Mucosa of rectum (tissue), 2 donors: ENCODE measurements around the gene HP1BP3.

Experiments
- H3K27ac ChIP-seq, 2 donors: one replicate each; pipeline ENCODE4 v1.7.0; 2013; ENCODE audit warnings: inconsistent platforms in 2 of 2, low read depth in 2 of 2, low read length in 2 of 2
- H3K27me3 ChIP-seq, 2 donors: one replicate each; pipeline ENCODE4 v1.7.0; 2013; ENCODE audit warnings: low read length in 2 of 2; ENCODE audit not compliant: control insufficient read depth in 2 of 2, insufficient read depth in 2 of 2
- H3K36me3 ChIP-seq, 2 donors: one replicate each; pipeline ENCODE4 v1.7.0; 2013; ENCODE audit warnings: low read length in 2 of 2; ENCODE audit not compliant: control insufficient read depth in 2 of 2, insufficient read depth in 2 of 2
- H3K4me1 ChIP-seq, 2 donors: one replicate each; pipeline ENCODE4 v1.7.0; 2013; ENCODE audit warnings: low read length in 2 of 2, mild to moderate bottlenecking in 1 of 2; ENCODE audit not compliant: control insufficient read depth in 2 of 2, insufficient read depth in 2 of 2
- H3K4me3 ChIP-seq, 2 donors: one replicate each; pipeline ENCODE4 v1.7.0; 2013; ENCODE audit warnings: low read length in 2 of 2
- H3K9ac ChIP-seq, 2 donors: one replicate each; pipeline ENCODE4 v1.7.0; 2013; ENCODE audit warnings: low read length in 2 of 2, low read depth in 1 of 2, mild to moderate bottlenecking in 1 of 2
- H3K9me3 ChIP-seq, 2 donors: one replicate each; pipeline ENCODE4 v1.7.0; 2013; ENCODE audit warnings: low read length in 2 of 2; ENCODE audit not compliant: control insufficient read depth in 2 of 2
- donor health status: healthy.
- donor health status: Normal muscosa, but diverticular disease.

Gene HP1BP3

GRCh38 chr1:20728371-20729154 is 58.5 kb downstream of the HP1BP3 start:
- no peaks in the 10 kb centered on the region for H3K9me3 ChIP-seq
- no peak overlapping the region for H3K9ac ChIP-seq
- H3K27ac ChIP-seq: no peak overlapping the region
- H3K27me3 ChIP-seq: peaks cover 32 to 33% of the 10 kb centered on the region in 2 donors
- H3K36me3 ChIP-seq: no peaks in the 10 kb centered on the region
- no peak overlapping the region for H3K4me3 ChIP-seq
- H3K4me1 ChIP-seq: peaks cover 14 to 15% of the 10 kb centered on the region in 2 donors

GRCh38 chr1:20727746-20728316 is 59.3 kb downstream of the HP1BP3 start:
- Histone ChIP-seq H3K36me3 (no peaks in the 10 kb centered on the region), H3K4me1 (peaks cover 8% of the 10 kb centered on the region in 2 donors), H3K4me3 (no peak overlapping the region), H3K9ac (no peak overlapping the region), H3K27me3 (peaks cover 32 to 33% of the 10 kb centered on the region in 2 donors), H3K9me3 (no peaks in the 10 kb centered on the region), H3K27ac (no peak overlapping the region)

GRCh38 chr1:20726932-20727745 is 60.0 kb downstream of the HP1BP3 start:
- Histone ChIP-seq H3K36me3 (no peaks in the 10 kb centered on the region), H3K4me1 (peaks cover under 1 to 1% of the 10 kb centered on the region in 2 donors), H3K9me3 (no peaks in the 10 kb centered on the region), H3K4me3 (no peak overlapping the region), H3K9ac (no peak overlapping the region), H3K27ac (no peak overlapping the region), H3K27me3 (peaks cover 28 to 32% of the 10 kb centered on the region in 2 donors)

DNA sequence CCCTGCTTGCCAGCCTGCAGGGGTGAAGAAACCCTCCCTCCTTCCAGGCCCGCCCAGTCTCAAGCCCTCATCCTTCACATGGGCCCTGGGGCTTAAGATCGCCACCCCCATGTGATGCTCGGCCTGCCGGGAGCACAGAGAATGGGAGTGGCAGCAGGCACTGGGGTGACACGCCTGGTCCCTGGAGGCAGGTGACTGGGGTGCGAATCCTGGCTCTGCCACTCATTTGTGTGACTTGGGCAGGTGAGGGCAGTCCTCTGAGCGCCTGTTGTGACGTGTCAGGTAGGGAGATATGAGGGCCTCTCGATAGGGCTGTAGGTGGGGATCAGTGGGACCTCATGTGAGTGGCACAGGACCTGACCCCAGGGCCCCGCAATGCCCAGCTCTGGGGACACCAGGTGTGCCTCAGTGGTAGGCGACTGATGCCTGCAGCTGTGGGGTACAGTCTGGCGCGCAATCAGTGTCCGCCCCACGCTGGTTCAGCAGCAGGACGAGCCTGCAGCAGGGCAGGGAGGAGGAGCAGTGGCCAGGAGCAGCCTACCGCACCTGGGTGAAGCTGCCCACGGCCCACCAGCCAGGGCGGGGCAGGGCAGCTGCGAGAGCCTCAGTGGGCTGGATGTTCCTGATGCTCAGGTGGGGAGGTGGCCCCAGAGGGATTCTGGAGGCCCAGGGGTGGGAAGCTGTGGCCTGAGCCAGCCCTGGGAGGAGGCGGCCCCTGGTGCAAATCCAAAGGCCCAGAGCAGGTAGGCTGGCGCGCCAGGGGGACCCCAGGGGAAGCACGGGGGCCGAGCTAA is 60.8 kb downstream of the HP1BP3 start:
- Histone ChIP-seq H3K36me3 (no peaks in the 10 kb centered on the region), H3K9me3 (no peaks in the 10 kb centered on the region), H3K9ac (no peak overlapping the region), H3K4me3 (no peak overlapping the region), H3K4me1 (no peaks in the 10 kb centered on the region), H3K27ac (no peak overlapping the region), H3K27me3 (peaks cover 27 to 30% of the 10 kb centered on the region in 2 donors)

GRCh38 chr1:20725189-20726117 is 61.7 kb downstream of the HP1BP3 start:
- Histone ChIP-seq H3K4me1 (no peaks in the 10 kb centered on the region), H3K27ac (no peak overlapping the region), H3K9ac (no peak overlapping the region), H3K36me3 (no peaks in the 10 kb centered on the region), H3K9me3 (no peaks in the 10 kb centered on the region), H3K27me3 (peaks cover 19 to 22% of the 10 kb centered on the region in 2 donors), H3K4me3 (no peak overlapping the region)

DNA sequence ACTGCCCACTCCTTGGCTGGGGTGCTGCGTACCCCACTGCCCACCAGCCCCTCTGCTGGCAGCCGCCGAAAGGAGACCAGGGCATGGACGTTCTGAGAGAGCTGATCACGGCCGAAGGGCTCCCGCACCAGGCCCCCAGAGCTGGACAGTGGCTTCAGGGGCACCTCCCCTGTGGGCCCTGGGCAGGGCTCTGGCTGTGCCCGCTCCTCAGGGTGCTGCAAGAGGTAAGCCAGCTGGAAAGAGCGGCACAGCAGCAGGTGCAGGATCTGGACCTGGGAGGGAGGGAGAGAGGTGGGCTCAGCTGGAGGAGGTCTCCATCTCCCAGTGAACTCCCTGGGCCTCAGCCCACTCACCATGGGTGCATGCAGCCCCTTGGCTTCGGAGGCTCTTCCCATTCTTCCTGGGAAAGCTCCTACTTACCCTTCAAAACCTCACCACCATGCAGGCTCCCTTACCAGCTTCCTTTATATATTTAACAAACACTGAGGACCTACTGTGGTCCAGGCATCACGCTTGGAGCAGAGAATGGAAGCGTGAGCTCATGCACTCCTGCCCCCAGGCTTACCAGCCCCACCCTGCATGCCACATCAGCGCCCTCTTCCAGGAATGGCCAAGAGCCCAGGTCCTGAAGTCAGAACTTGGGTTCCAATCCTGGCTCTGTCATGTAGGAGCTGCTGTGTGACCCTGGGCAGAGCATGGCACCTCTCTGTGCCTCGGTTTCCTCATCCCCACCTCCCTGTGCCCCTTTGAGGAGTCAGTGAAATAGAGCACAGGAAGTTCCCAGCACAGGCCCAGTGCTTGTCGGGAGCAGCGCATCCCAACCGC is 62.5 kb downstream of the HP1BP3 start:
- no peak overlapping the region for H3K4me3 ChIP-seq
- H3K4me1 ChIP-seq: no peaks in the 10 kb centered on the region
- peaks cover 12 to 13% of the 10 kb centered on the region in 2 donors for H3K27me3 ChIP-seq

DNA sequence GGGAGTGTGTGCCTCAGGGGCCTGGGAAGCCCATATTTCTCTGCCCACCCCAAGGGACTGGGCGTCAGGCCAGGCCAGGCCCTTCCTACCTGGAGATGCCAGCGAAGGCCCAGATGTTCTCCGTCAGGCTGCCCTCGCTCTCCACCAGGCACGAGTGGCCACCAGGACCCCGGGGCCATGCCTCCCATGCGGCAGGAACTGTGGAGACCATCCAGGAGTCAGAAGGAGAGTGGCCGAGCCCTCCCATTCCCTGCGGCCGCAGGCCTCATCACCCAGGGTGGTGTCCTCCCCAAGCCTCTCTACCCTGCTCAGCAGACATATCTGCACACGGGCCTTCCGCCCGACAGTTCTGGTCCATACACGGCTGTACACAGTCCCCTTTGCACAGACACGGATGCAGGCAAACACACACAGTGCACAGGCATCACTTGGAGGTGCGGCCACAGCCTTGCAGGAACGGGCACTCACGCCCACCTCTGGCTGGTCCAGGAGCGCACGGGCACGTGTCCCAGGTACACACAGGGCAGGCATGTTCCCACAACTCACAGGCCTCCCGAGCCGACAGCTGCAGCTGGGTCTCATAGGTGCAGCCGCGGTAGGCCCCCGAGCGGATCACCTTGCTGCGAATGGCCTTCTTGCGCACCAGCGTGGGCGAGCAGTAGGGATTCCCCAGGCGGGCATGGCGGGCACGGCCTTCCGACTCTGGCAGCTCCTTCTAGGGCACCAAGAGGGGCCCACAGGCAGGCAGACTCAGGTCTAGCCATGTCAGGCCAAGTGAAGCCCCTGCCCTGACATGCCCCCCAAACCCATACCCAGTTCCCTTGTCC is 63.4 kb downstream of the HP1BP3 start:
- H3K9ac ChIP-seq: no peak overlapping the region
- no peaks in the 10 kb centered on the region for H3K9me3 ChIP-seq
- H3K36me3 ChIP-seq: no peaks in the 10 kb centered on the region
- peaks cover 5 to 7% of the 10 kb centered on the region in 2 donors for H3K27me3 ChIP-seq
- H3K27ac ChIP-seq: no peak overlapping the region
- H3K4me3 ChIP-seq: no peak overlapping the region
- no peaks in the 10 kb centered on the region for H3K4me1 ChIP-seq

More for the DNA sequence above, 62.5 kb downstream of the HP1BP3 start:
- Histone ChIP-seq H3K27ac (no peak overlapping the region), H3K9me3 (no peaks in the 10 kb centered on the region), H3K36me3 (no peaks in the 10 kb centered on the region), H3K9ac (no peak overlapping the region)

- H3K36me3 ChIP-seq: no peaks in the 10 kb centered on the region
- H3K27ac ChIP-seq: no peak overlapping the region
- H3K9ac ChIP-seq: no peak overlapping the region
- H3K4me1 ChIP-seq: peaks cover 0 to 1% of the 10 kb centered on the region in 2 donors
- no peaks in the 10 kb centered on the region for H3K9me3 ChIP-seq
- H3K27me3 ChIP-seq: peaks cover 4 to 5% of the 10 kb centered on the region in 2 donors
- no peak overlapping the region for H3K4me3 ChIP-seq
Measured at GRCh38 chr1:20723159-20723536, 64.0 kb downstream of the HP1BP3 start.
